ENCODE data around the gene SPOCK3.

DNA sequence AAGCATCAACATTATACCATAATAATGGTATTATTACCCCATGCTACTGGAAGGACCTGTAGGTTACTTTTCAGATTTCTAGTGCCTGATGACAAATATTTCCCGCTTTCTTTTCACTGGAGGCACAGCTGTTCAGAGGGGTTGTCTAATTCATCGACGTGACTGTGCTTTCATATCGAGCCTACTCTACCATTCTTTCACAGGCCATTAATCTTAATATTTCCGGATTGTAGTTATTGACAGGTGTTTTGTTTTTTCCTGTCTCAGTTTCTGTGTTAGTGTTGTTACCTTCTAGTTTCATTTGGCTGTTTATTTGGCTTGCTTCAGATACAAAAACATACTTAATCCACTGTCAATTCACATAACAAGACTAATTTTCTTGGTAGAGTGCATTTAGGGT is 330.9 kb downstream of the SPOCK3 start:
- TF ChIP-seq, protein P1, sequence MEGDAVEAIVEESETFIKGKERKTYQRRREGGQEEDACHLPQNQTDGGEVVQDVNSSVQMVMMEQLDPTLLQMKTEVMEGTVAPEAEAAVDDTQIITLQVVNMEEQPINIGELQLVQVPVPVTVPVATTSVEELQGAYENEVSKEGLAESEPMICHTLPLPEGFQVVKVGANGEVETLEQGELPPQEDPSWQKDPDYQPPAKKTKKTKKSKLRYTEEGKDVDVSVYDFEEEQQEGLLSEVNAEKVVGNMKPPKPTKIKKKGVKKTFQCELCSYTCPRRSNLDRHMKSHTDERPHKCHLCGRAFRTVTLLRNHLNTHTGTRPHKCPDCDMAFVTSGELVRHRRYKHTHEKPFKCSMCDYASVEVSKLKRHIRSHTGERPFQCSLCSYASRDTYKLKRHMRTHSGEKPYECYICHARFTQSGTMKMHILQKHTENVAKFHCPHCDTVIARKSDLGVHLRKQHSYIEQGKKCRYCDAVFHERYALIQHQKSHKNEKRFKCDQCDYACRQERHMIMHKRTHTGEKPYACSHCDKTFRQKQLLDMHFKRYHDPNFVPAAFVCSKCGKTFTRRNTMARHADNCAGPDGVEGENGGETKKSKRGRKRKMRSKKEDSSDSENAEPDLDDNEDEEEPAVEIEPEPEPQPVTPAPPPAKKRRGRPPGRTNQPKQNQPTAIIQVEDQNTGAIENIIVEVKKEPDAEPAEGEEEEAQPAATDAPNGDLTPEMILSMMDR (IDR thresholded peaks at IDR 0.05): no peak
- TF ChIP-seq, protein P2, sequence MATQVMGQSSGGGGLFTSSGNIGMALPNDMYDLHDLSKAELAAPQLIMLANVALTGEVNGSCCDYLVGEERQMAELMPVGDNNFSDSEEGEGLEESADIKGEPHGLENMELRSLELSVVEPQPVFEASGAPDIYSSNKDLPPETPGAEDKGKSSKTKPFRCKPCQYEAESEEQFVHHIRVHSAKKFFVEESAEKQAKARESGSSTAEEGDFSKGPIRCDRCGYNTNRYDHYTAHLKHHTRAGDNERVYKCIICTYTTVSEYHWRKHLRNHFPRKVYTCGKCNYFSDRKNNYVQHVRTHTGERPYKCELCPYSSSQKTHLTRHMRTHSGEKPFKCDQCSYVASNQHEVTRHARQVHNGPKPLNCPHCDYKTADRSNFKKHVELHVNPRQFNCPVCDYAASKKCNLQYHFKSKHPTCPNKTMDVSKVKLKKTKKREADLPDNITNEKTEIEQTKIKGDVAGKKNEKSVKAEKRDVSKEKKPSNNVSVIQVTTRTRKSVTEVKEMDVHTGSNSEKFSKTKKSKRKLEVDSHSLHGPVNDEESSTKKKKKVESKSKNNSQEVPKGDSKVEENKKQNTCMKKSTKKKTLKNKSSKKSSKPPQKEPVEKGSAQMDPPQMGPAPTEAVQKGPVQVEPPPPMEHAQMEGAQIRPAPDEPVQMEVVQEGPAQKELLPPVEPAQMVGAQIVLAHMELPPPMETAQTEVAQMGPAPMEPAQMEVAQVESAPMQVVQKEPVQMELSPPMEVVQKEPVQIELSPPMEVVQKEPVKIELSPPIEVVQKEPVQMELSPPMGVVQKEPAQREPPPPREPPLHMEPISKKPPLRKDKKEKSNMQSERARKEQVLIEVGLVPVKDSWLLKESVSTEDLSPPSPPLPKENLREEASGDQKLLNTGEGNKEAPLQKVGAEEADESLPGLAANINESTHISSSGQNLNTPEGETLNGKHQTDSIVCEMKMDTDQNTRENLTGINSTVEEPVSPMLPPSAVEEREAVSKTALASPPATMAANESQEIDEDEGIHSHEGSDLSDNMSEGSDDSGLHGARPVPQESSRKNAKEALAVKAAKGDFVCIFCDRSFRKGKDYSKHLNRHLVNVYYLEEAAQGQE (IDR thresholded peaks at IDR 0.05; ENCODE audit: insufficient read depth in 1 of 2, low read depth in 2 of 2, low read length in 1 of 2): no peak
- no peak for TF ChIP-seq POLR2AphosphoS5 (IDR thresholded peaks at IDR 0.05; ENCODE audit: low read depth, low read length)

Data from Panc1 (cell line).